ENCODE measurements around the gene CNOT8.

The CNOT8 gene

DNA sequence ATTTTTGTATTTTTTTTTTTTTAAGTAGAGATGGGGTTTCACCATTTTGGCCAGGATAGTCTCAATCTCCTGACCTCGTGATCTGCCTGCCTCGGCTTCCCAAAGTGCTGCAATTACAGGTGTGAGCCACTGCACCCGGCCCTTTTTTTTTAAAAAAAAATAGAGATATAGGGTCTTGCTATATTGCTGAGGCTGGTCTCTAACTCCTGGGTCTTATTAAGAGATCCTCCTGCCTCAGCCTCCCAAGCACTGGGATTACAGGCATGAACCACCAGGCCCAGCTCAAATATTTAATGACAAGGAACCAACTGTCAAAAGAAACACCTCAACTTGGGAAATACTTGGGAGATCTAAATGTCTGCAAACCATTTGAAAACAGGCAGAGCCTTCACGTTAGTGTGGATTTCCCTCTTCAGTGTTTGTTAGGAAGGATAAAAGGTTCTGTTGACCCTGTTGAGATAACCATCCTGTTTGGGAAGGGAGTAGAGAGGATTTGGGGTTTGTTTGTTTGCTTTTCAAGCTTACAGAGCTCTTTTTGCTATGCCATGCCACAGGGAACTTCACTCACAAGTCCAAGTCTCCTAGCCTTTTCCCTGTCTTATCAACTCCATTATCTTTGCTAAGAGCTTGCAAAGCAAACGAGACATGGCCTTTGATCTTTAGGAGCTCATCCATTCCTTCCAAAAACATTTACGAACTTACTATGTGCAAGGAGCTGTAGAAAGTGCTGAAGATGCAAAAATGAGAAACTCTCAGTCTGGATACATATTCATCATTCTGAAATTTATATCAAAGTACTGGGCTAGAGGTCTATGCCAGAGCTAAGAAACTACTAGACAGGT is 15.5 kb upstream of the CNOT8 start:
- no peak overlapping the region for H3K9ac ChIP-seq (ENCODE audit: low read depth, low read length)
- no peaks in the 10 kb centered on the region for H3K9me3 ChIP-seq (ENCODE audit: control insufficient read depth, insufficient read depth, low read length)
- no peaks in the 10 kb centered on the region for H3K4me1 ChIP-seq (ENCODE audit: insufficient read depth, low read length)
- no peaks in the 10 kb centered on the region; the same call in 1 of the 2 replicates for H3K36me3 ChIP-seq (ENCODE audit: insufficient read depth, low read length)

GRCh38 chr5:154844809-154845208 is 13.6 kb upstream of the CNOT8 start:
- H3K36me3 ChIP-seq (ENCODE audit: insufficient read depth, low read length): no peaks in the 10 kb centered on the region; the same call in 1 of the 2 replicates
- H3K4me1 ChIP-seq (ENCODE audit: insufficient read depth, low read length): no peaks in the 10 kb centered on the region
- H3K9me3 ChIP-seq (ENCODE audit: control insufficient read depth, insufficient read depth, low read length): no peaks in the 10 kb centered on the region
- H3K9ac ChIP-seq (ENCODE audit: low read depth, low read length): no peak overlapping the region

DNA sequence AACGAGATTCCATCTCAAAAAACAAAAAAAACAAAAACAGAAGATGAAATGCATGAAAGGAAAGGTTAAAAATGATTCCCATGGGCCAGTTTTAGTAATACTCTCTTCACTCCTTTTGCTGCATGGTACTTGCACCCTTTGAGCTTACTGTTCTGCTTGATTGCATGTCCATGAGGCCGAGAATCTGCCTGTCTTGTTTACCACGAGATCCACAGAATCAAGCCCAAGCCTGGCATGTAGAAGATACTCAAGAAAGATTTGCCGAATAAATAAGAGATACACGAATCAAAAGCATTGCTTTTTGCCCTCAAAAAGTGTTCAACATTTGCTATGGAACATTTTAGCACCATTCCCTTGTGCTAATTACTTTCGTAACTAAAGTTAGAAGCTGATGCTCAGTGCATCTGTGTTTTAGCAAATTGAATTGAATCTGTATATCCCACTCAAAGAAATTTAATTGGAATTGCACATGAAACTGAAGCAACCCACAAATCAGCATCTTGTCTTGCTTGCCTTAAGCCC is 9.1 kb upstream of the CNOT8 start:
- H3K36me3 ChIP-seq (ENCODE audit: insufficient read depth, low read length): no peaks in the 10 kb centered on the region; the same call in 1 of the 2 replicates
- peaks cover 5% of the 10 kb centered on the region for H3K4me1 ChIP-seq (ENCODE audit: insufficient read depth, low read length)
- no peak overlapping the region for H3K9ac ChIP-seq (ENCODE audit: low read depth, low read length)
- no peaks in the 10 kb centered on the region for H3K9me3 ChIP-seq (ENCODE audit: control insufficient read depth, insufficient read depth, low read length)

DNA sequence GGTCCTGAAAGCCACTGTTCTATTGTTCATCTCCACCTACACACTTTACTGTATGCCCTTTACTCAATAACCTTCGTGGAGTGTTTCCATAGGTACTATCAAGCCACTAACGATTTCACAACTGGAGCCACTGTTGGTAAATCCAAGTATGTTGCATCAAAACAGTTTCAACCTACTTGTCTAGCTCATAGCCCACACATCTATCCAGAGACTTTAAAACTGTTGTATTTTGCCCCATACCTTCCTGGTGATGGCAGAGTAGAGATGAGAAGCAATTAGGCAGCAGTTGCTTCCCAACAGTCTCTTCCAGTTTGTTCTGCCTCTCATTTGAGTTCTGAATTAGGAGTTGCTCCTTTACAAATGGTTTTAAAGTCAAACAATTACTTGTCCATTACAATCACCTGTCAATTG is 8.6 kb upstream of the CNOT8 start:
- Histone ChIP-seq H3K4me1 (ENCODE audit: insufficient read depth, low read length) (peaks cover 5% of the 10 kb centered on the region), H3K36me3 (ENCODE audit: insufficient read depth, low read length) (no peaks in the 10 kb centered on the region; the same call in 1 of the 2 replicates), H3K9ac (ENCODE audit: low read depth, low read length) (peak overlapping the region; percentile 59), H3K9me3 (ENCODE audit: control insufficient read depth, insufficient read depth, low read length) (no peaks in the 10 kb centered on the region)

- H3K4me1 ChIP-seq (ENCODE audit: insufficient read depth, low read length): peaks cover 5% of the 10 kb centered on the region
- H3K9me3 ChIP-seq (ENCODE audit: control insufficient read depth, insufficient read depth, low read length): no peaks in the 10 kb centered on the region
- H3K36me3 ChIP-seq (ENCODE audit: insufficient read depth, low read length): no peaks in the 10 kb centered on the region
- peak within 1 kb of the TSS; percentile 59 for H3K9ac ChIP-seq (ENCODE audit: low read depth, low read length)
These were observed 8.0 kb upstream of the CNOT8 start, which contains the start of gene FAXDC2 for GRCh38 chr5:154850255-154851062. Gene FAXDC2 (minus strand): TSS chr5:154850603. CDS start chr5:154838178, 12,425 bp downstream.

DNA sequence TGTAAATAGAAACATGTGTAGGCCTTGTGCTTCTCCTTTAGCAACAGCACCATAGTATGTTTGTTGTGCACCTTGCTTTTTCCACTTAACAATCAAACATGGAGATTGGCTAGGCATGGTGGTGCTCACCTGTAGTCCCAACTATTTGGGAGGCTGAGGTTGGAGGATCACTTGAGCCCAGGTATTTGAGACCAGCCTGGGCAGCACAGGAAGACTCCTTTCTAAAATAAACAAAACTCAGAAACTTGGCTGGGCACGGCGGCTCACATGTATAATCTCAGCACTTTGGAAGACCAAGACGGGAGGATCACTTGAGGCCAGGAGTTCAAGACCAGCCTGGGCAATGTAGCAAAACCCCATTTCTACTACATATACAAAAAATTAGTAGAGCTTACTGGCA is 7.1 kb upstream of the CNOT8 start:
- Histone ChIP-seq H3K4me1 (ENCODE audit: insufficient read depth, low read length) (peaks cover 5% of the 10 kb centered on the region), H3K9ac (ENCODE audit: low read depth, low read length) (no peak overlapping the region), H3K36me3 (ENCODE audit: insufficient read depth, low read length) (no peaks in the 10 kb centered on the region), H3K9me3 (ENCODE audit: control insufficient read depth, insufficient read depth, low read length) (no peaks in the 10 kb centered on the region)

- no peaks in the 10 kb centered on the region for H3K36me3 ChIP-seq (ENCODE audit: insufficient read depth, low read length)
- peaks cover 10% of the 10 kb centered on the region; the same call in 1 of the 2 replicates for H3K4me1 ChIP-seq (ENCODE audit: insufficient read depth, low read length)
- peak overlapping the region; percentile 76 for H3K9ac ChIP-seq (ENCODE audit: low read depth, low read length)
- H3K9me3 ChIP-seq (ENCODE audit: control insufficient read depth, insufficient read depth, low read length): no peaks in the 10 kb centered on the region
These were observed 714 bp upstream of the CNOT8 start for GRCh38 chr5:154857530-154858296.

DNA sequence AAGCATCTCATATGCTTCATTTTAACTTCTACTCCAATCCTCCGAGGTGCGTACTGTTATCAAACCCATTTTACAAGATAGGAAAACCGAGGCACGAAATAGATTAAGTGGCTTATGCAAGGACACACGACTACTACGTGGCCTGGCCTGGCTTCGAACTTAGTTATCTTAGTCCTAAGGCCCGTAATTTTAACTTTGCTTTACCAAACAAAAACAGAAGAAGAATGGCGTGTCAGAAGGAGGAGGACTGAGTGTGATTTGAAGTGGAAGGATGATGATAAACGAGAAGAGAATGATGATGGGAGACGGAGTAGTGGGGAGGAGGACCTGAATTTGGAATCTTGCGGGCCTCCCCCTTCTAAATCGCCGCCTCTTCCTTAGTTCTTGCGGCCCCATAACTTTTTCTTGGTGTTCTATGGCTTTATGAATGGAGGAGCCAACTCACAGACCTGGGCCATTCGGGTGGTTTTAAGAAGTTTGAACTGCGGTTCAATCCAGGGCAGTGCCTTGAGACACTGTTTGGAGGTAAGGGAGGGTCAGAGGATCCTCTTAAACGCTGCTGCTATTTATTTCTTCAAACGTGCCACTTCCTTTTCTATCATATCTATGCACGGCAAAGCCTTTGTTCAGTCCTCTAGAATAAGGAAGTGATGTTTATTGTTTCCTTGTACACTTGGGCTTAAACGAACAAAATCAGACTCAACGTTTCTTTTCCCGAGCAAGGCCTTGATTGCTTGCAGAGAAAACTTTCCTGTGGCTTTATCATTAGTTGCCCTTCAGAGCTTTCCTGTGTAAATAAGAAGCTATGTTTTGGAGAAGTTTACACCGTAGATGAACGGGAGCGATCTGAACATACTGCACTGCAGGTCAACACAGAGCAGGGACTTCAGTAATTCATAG is 795 bp downstream of the CNOT8 start:
- peaks cover 10% of the 10 kb centered on the region; the same call in 1 of the 2 replicates for H3K4me1 ChIP-seq (ENCODE audit: insufficient read depth, low read length)
- H3K36me3 ChIP-seq (ENCODE audit: insufficient read depth, low read length): no peaks in the 10 kb centered on the region
- H3K9me3 ChIP-seq (ENCODE audit: control insufficient read depth, insufficient read depth, low read length): no peaks in the 10 kb centered on the region
- H3K9ac ChIP-seq (ENCODE audit: low read depth, low read length): peak overlapping the region; percentile 76

DNA sequence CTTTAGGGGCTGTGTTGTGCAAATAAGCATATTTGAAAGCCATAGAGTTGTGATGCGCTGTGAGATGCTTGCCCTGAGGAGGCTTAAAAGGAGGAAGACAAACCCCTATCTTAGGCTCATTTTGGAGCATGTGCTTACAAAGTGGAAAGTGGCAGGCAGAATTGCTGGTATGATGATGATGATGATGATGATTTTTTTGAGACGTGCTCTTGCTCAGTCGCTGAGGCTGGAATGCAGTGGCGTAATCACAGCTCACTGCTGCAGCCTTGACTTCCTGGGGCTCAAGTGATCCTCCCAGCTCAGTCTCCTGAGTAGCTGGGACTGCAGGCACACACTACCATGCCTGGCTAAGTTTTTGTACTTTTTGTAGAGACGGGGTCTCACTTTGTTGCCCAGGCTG is 1.7 kb downstream of the CNOT8 start:
- H3K9ac ChIP-seq (ENCODE audit: low read depth, low read length): peak overlapping the region; percentile 76; the same call in 1 of the 2 replicates
- H3K9me3 ChIP-seq (ENCODE audit: control insufficient read depth, insufficient read depth, low read length): no peaks in the 10 kb centered on the region
- H3K4me1 ChIP-seq (ENCODE audit: insufficient read depth, low read length): peaks cover 10% of the 10 kb centered on the region; the same call in 1 of the 2 replicates
- H3K36me3 ChIP-seq (ENCODE audit: insufficient read depth, low read length): no peaks in the 10 kb centered on the region

GRCh38 chr5:154860765-154861164 is 2.3 kb downstream of the CNOT8 start:
- no peak overlapping the region for H3K9ac ChIP-seq (ENCODE audit: low read depth, low read length)
- H3K9me3 ChIP-seq (ENCODE audit: control insufficient read depth, insufficient read depth, low read length): no peaks in the 10 kb centered on the region
- H3K36me3 ChIP-seq (ENCODE audit: insufficient read depth, low read length): no peaks in the 10 kb centered on the region; the same call in 1 of the 2 replicates
- H3K4me1 ChIP-seq (ENCODE audit: insufficient read depth, low read length): peaks cover 10% of the 10 kb centered on the region; the same call in 1 of the 2 replicates

GRCh38 chr5:154861946-154862345 is 3.5 kb downstream of the CNOT8 start:
- Histone ChIP-seq H3K9me3 (ENCODE audit: control insufficient read depth, insufficient read depth, low read length) (no peaks in the 10 kb centered on the region), H3K9ac (ENCODE audit: low read depth, low read length) (no peak overlapping the region), H3K4me1 (ENCODE audit: insufficient read depth, low read length) (peaks cover 10% of the 10 kb centered on the region; the same call in 1 of the 2 replicates), H3K36me3 (ENCODE audit: insufficient read depth, low read length) (no peaks in the 10 kb centered on the region; the same call in 1 of the 2 replicates)

DNA sequence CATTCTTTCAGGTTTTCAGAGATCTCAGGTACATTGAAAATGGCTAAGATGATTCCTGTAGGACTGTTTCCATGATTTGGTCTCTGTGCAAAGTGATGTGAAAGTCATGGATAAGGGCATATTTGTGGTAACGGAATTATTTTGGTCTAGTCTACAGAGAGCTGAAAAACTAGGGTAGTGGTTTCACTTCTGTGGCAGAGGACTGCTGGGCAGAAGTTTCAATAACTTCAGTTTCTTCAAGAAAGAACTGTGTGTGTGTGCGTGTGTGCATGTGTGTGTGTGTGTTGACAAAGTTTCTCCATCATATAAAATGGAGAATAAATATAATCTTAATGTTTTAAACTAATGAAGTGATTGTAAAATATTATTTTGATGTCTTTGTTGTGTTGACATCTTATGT is 4.3 kb downstream of the CNOT8 start:
- no peaks in the 10 kb centered on the region; the same call in 1 of the 2 replicates for H3K36me3 ChIP-seq (ENCODE audit: insufficient read depth, low read length)
- H3K4me1 ChIP-seq (ENCODE audit: insufficient read depth, low read length): peaks cover 10% of the 10 kb centered on the region; the same call in 1 of the 2 replicates
- H3K9me3 ChIP-seq (ENCODE audit: control insufficient read depth, insufficient read depth, low read length): no peaks in the 10 kb centered on the region
- no peak overlapping the region for H3K9ac ChIP-seq (ENCODE audit: low read depth, low read length)

Data from ES-I3 (cell line).